ENCODE results near the gene CDH8. TPM values are rescaled to one million over a fixed set of nuclear protein-coding genes. Genes with fewer than 3 reads are reported as not detected.

Gene CDH8
- total RNA-seq, 4 donors from 2014 or later: 1.5 TPM; not detected in 3

DNA sequence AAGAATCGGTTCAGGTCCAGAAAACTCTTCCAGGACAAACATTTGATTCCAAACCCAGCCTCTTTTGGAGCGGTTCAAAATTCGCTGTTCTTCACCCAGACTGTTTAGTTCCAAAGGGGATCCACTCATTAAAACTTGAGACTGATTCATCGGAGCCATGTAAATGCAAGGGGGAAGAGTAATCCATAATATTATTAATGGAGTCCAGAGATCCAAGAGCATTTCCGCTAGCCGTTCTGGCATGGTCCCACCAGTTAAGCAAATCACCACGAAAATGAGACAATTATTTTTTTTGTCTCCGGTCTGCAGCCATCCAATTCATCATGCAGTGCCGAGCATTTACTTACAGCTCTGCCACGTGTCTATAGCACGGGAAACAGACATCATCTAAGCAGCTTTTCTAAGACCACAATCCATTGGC is 15.1 kb downstream of the CDH8 start:
- no peak for DNase-seq

DNA sequence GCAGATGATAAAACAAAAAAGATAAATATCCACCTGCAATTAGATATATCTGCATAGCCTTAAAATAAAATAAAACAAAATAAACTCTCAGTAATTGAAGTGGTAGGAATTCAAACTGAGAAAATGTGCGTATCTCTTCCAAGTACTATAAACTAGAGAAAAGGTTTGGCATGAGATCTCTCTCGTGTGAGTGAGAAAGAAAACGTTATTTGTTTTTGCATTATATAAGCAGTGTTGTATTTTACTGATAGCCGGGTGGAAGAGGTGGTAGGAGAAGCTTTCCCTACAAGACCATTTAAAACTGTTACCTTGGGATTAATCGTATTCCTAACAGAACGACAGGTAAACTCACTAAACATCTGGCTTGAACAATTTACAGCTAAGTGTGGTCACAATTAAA is 15.6 kb downstream of the CDH8 start:
- in situ Hi-C loops (cut with MboI; ENCODE audit: low pct_ligation_motif_present in 1 of 4, low pct_unique_long_range_greater_than_20kb in 1 of 4, low sequenced_read_pairs in 3 of 4): no loop called here

More for the DNA sequence above, 15.1 kb downstream of the CDH8 start:
- Histone ChIP-seq H3K27me3 (no peaks in the 10 kb centered on the region), H3K4me1 (no peaks in the 10 kb centered on the region), H3K36me3 (no peaks in the 10 kb centered on the region), H3K27ac (no peak overlapping the region), H3K4me3 (no peak overlapping the region), H3K9me3 (no peaks in the 10 kb centered on the region)
- WGBS, 2 donors (ENCODE audit: low coverage in 1 of 2): 66 to 73% methylated on average over 11 of the region's 11 CpGs
- in situ Hi-C loops (cut with MboI; ENCODE audit: low pct_ligation_motif_present in 1 of 4, low pct_unique_long_range_greater_than_20kb in 1 of 4, low sequenced_read_pairs in 3 of 4) (no loop called here), intact Hi-C loops (cut with DNase I; ENCODE audit: low total_unique reads) (no loop called here)
- TF ChIP-seq POLR2A (IDR thresholded peaks at IDR 0.05) (no peak), EP300 (IDR thresholded peaks at IDR 0.05; ENCODE audit: low read depth) (no peak), POLR2AphosphoS5 (IDR thresholded peaks at IDR 0.05) (no peak)
- TF ChIP-seq, protein P1, sequence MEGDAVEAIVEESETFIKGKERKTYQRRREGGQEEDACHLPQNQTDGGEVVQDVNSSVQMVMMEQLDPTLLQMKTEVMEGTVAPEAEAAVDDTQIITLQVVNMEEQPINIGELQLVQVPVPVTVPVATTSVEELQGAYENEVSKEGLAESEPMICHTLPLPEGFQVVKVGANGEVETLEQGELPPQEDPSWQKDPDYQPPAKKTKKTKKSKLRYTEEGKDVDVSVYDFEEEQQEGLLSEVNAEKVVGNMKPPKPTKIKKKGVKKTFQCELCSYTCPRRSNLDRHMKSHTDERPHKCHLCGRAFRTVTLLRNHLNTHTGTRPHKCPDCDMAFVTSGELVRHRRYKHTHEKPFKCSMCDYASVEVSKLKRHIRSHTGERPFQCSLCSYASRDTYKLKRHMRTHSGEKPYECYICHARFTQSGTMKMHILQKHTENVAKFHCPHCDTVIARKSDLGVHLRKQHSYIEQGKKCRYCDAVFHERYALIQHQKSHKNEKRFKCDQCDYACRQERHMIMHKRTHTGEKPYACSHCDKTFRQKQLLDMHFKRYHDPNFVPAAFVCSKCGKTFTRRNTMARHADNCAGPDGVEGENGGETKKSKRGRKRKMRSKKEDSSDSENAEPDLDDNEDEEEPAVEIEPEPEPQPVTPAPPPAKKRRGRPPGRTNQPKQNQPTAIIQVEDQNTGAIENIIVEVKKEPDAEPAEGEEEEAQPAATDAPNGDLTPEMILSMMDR (IDR thresholded peaks at IDR 0.05): no peak

DNA sequence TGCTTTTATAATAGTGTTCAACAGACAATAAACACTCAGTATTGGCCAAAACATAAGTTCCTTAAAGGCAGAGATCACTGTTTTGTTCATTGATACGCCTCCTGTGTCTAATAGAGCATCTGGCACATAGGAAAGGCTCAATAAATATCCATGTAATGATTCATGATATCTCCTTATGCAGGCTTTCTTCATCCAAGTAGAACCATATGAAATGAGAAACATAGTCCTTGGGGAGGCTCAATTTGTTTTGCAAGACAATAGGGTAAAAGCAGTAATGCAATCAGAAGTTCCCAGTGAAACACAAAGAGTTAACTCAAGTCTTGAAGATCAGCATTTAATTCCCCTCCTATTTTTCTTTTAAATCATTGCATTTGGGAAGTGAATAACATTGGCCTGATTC is 16.4 kb downstream of the CDH8 start:
- Histone ChIP-seq H3K4me3 (no peak overlapping the region), H3K27ac (no peak overlapping the region), H3K4me1 (no peaks in the 10 kb centered on the region), H3K27me3 (no peaks in the 10 kb centered on the region), H3K9me3 (no peaks in the 10 kb centered on the region), H3K36me3 (no peaks in the 10 kb centered on the region)
- TF ChIP-seq POLR2AphosphoS5 (IDR thresholded peaks at IDR 0.05) (no peak), POLR2A (IDR thresholded peaks at IDR 0.05) (no peak), EP300 (IDR thresholded peaks at IDR 0.05; ENCODE audit: low read depth) (no peak)
- TF ChIP-seq, protein P1 (IDR thresholded peaks at IDR 0.05): no peak
- intact Hi-C loops (cut with DNase I; ENCODE audit: low total_unique reads) (no loop called here), in situ Hi-C loops (cut with MboI; ENCODE audit: low pct_ligation_motif_present in 1 of 4, low pct_unique_long_range_greater_than_20kb in 1 of 4, low sequenced_read_pairs in 3 of 4) (no loop called here)
- 65 to 67% methylated on average over 1 of the region's 1 CpG for WGBS, 2 donors (ENCODE audit: low coverage in 1 of 2)
- no peak for DNase-seq

More for the DNA sequence above, 15.6 kb downstream of the CDH8 start:
- no peaks in the 10 kb centered on the region for H3K27me3 ChIP-seq
- no peak overlapping the region for H3K4me3 ChIP-seq
- no peak for DNase-seq
- intact Hi-C loops (cut with DNase I; ENCODE audit: low total_unique reads): no loop called here
- no peak overlapping the region for H3K27ac ChIP-seq
- no peaks in the 10 kb centered on the region for H3K4me1 ChIP-seq
- no peaks in the 10 kb centered on the region for H3K36me3 ChIP-seq
- no peaks in the 10 kb centered on the region for H3K9me3 ChIP-seq
- WGBS, 2 donors (ENCODE audit: low coverage in 1 of 2): 44 to 56% methylated on average over 6 of the region's 6 CpGs
- no peak for TF ChIP-seq EP300 (IDR thresholded peaks at IDR 0.05; ENCODE audit: low read depth)
- TF ChIP-seq, protein P1 (IDR thresholded peaks at IDR 0.05): no peak
- TF ChIP-seq POLR2AphosphoS5 (IDR thresholded peaks at IDR 0.05): no peak
- no peak for TF ChIP-seq POLR2A (IDR thresholded peaks at IDR 0.05)

DNA sequence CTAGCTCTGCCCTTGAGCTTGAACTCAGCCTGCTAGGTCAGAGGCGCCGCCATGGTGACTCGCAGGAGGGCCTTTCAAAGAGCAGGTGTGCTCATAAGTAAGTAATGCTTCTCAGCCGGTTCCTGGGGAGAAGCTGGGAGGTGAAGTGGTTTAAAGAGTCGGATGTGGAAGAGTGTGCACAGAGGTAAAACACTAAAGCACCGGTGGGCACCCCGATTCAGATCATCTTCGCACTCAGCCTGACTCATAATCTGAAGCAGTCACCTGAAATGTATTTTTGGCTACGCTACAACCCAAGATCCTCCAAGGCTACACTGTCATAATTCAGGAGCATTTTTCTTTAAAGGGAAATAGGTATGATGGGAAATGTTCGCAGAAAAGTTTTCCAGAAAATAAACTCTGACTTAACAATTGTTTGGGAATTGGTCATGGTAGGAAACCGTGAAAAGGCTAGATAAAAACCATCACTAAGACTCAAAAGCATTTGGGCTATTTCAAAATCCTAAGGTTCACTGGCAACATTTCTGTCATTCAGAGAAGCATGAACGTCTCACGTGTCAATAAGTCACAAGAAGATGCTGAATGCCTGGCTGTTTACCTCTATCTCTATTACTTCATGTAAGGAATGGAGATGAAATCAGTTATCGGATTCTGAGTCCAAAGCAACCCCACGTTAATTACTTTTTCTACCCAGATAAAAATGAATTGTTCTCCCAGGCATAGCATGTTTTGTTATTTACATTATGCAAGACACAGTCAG is 17.8 kb downstream of the CDH8 start:
- Histone ChIP-seq H3K4me1 (no peaks in the 10 kb centered on the region), H3K27ac (no peak overlapping the region), H3K9me3 (no peaks in the 10 kb centered on the region), H3K36me3 (no peaks in the 10 kb centered on the region), H3K27me3 (no peaks in the 10 kb centered on the region), H3K4me3 (no peak overlapping the region)
- TF ChIP-seq POLR2A (IDR thresholded peaks at IDR 0.05) (no peak), EP300 (IDR thresholded peaks at IDR 0.05; ENCODE audit: low read depth) (no peak), POLR2AphosphoS5 (IDR thresholded peaks at IDR 0.05) (no peak)
- TF ChIP-seq, protein P1 (IDR thresholded peaks at IDR 0.05): no peak
- WGBS, 2 donors (ENCODE audit: low coverage in 1 of 2): 83 to 84% methylated on average over 10 to 15 of the region's 15 CpGs
- no peak for DNase-seq
- in situ Hi-C loops (cut with MboI; ENCODE audit: low pct_ligation_motif_present in 1 of 4, low pct_unique_long_range_greater_than_20kb in 1 of 4, low sequenced_read_pairs in 3 of 4) (no loop called here), intact Hi-C loops (cut with DNase I; ENCODE audit: low total_unique reads) (no loop called here)
